HEK293 (cell line): ENCODE data around the gene FGFR4.

Experiments
- INSM2 ChIP-seq: fragments of 450-650 bp; formaldehyde crosslinking; IDR thresholded peaks from 2 replicates; pipeline ENCODE4 v1.5.1; 2016; ENCODE audit warnings: missing biosample characterization, missing genetic modification characterization
- PRDM1 ChIP-seq: fragments of 450-650 bp; formaldehyde crosslinking; IDR thresholded peaks from 2 replicates; pipeline ENCODE4; 2016; ENCODE audit warnings: missing biosample characterization, missing genetic modification characterization
- PRDM2 ChIP-seq: fragments of 450-650 bp; formaldehyde crosslinking; IDR thresholded peaks from 2 replicates; pipeline ENCODE4 v1.5.1; 2016; ENCODE audit warnings: missing biosample characterization, missing genetic modification characterization, borderline replicate concordance
- PRDM4 ChIP-seq: fragments of 450-650 bp; formaldehyde crosslinking; IDR thresholded peaks from 2 replicates; pipeline ENCODE4 v1.5.1; 2017; ENCODE audit warnings: missing biosample characterization, missing genetic modification characterization
- REPIN1 ChIP-seq: fragments of 450-650 bp; formaldehyde crosslinking; IDR thresholded peaks from 2 replicates; pipeline ENCODE4 v1.5.1; 2017; ENCODE audit warnings: missing biosample characterization, missing genetic modification characterization, low read depth
- SETDB1 ChIP-seq: IDR thresholded peaks from one replicate; pipeline ENCODE4 v1.6.1; 2017; ENCODE audit warnings: mild to moderate bottlenecking, low read length, moderate library complexity, mixed read lengths; ENCODE audit not compliant: insufficient read length
- ZBTB11 ChIP-seq: fragments of 450-650 bp; formaldehyde crosslinking; conservative IDR thresholded peaks from 2 replicates; pipeline ENCODE4 v1.5.1; 2016; ENCODE audit warnings: low read depth, missing biosample characterization, missing genetic modification characterization
- ZBTB26 ChIP-seq: fragments of 450-650 bp; formaldehyde crosslinking; optimal IDR thresholded peaks from 2 replicates; pipeline ENCODE3; 2016; ENCODE audit warnings: missing biosample characterization, mild to moderate bottlenecking, missing genetic modification characterization
- ZBTB48 ChIP-seq: fragments of 450-650 bp; formaldehyde crosslinking; IDR thresholded peaks from 2 replicates; pipeline ENCODE4 v1.5.1; 2016; ENCODE audit warnings: missing biosample characterization, missing genetic modification characterization
- ZBTB8A ChIP-seq: fragments of 450-650 bp; formaldehyde crosslinking; IDR thresholded peaks from 2 replicates; pipeline ENCODE4 v1.5.1; 2016; ENCODE audit warnings: missing biosample characterization, missing genetic modification characterization
- ZEB2 ChIP-seq: fragments of 450-650 bp; formaldehyde crosslinking; IDR thresholded peaks from 2 replicates; pipeline ENCODE4 v1.5.1; 2016; ENCODE audit warnings: missing biosample characterization, missing genetic modification characterization
- ZFHX2 ChIP-seq: fragments of 450-650 bp; formaldehyde crosslinking; conservative IDR thresholded peaks from 2 replicates; pipeline ENCODE4 v1.5.1; 2016; ENCODE audit warnings: missing biosample characterization, missing genetic modification characterization
- ZFP69B ChIP-seq: fragments of 450-650 bp; formaldehyde crosslinking; IDR thresholded peaks from 2 replicates; pipeline ENCODE4 v1.5.1; 2016; ENCODE audit warnings: missing biosample characterization, missing genetic modification characterization
- ZIC2 ChIP-seq: fragments of 450-650 bp; formaldehyde crosslinking; IDR thresholded peaks from 2 replicates; pipeline ENCODE4 v1.5.1; 2016; ENCODE audit warnings: missing biosample characterization, missing genetic modification characterization
- ZNF10 ChIP-seq: fragments of 450-650 bp; formaldehyde crosslinking; IDR thresholded peaks from 2 replicates; pipeline ENCODE4 v1.5.1; 2017; ENCODE audit warnings: missing biosample characterization, missing genetic modification characterization
- ZNF19 ChIP-seq: fragments of 450-650 bp; formaldehyde crosslinking; IDR thresholded peaks from 2 replicates; pipeline ENCODE4; 2016; ENCODE audit warnings: missing biosample characterization, missing genetic modification characterization, low read depth
- ZNF335 ChIP-seq: fragments of 450-650 bp; formaldehyde crosslinking; conservative IDR thresholded peaks from 2 replicates; pipeline ENCODE4 v1.5.1; 2016; ENCODE audit warnings: missing biosample characterization, missing genetic modification characterization
- ZNF354C ChIP-seq: fragments of 450-650 bp; formaldehyde crosslinking; IDR thresholded peaks from 2 replicates; pipeline ENCODE4 v1.5.1; 2016; ENCODE audit warnings: missing biosample characterization, missing genetic modification characterization, low read depth, borderline replicate concordance
- ZNF501 ChIP-seq: fragments of 450-650 bp; formaldehyde crosslinking; IDR thresholded peaks from 2 replicates; pipeline ENCODE4 v1.5.1; 2016; ENCODE audit warnings: missing biosample characterization, missing genetic modification characterization
- ZNF596 ChIP-seq: fragments of 450-650 bp; IDR thresholded peaks from 2 replicates; pipeline ENCODE4 v1.5.0; 2018; ENCODE audit warnings: missing biosample characterization, mild to moderate bottlenecking, missing genetic modification characterization, moderate library complexity
- ZNF658 ChIP-seq: fragments of 450-650 bp; formaldehyde crosslinking; IDR thresholded peaks from 2 replicates; pipeline ENCODE4; 2016; ENCODE audit warnings: missing biosample characterization, missing genetic modification characterization
- ZNF692 ChIP-seq: fragments of 450-650 bp; formaldehyde crosslinking; IDR thresholded peaks from 2 replicates; pipeline ENCODE4 v1.5.1; 2016; ENCODE audit warnings: missing biosample characterization, missing genetic modification characterization
- ZXDB ChIP-seq: fragments of 450-650 bp; formaldehyde crosslinking; IDR thresholded peaks from 2 replicates; pipeline ENCODE4 v1.5.1; 2016; ENCODE audit warnings: missing biosample characterization, missing genetic modification characterization

The FGFR4 gene

GRCh38 chr5:177086654-177087397 lies at the start of gene FGFR4 (continued):
- no peak for TF ChIP-seq PRDM2 (tag by site-specific recombination)
- no peak for TF ChIP-seq PRDM1 (tag by site-specific recombination)
- TF ChIP-seq ZXDB (tag by site-specific recombination): peak; percentile 99
- peak; percentile 9; the same call in 1 of the 2 replicates for TF ChIP-seq PRDM4 (tag by site-specific recombination)
- TF ChIP-seq INSM2 (tag by site-specific recombination): 0 out of 2 replicates have a peak, but pooled peaks have one; percentile 28
- no peak; the same call in 1 of the 2 replicates for TF ChIP-seq ZEB2
- no peak for TF ChIP-seq ZNF354C (tag by site-specific recombination)
- peak; percentile 98 for TF ChIP-seq ZFP69B (tag by site-specific recombination)
- 0 out of 2 replicates have a peak, but pooled peaks have one; percentile 78 for TF ChIP-seq REPIN1 (tag by site-specific recombination)
- peak; percentile 64 for TF ChIP-seq ZBTB48 (tag by site-specific recombination)
- peak; percentile 89 for TF ChIP-seq ZFHX2 (tag by site-specific recombination)
- TF ChIP-seq ZNF658 (tag by site-specific recombination): no peak
- TF ChIP-seq ZBTB11: no peak; the same call in 1 of the 2 replicates
- peak; percentile 63 for TF ChIP-seq ZIC2 (tag by site-specific recombination)
- peak; percentile 21; the same call in 1 of the 2 replicates for TF ChIP-seq ZNF596
- TF ChIP-seq ZBTB26 (tag by site-specific recombination): peak; percentile 89
- peak; percentile 84 for TF ChIP-seq ZBTB8A
- TF ChIP-seq SETDB1: no peak
- TF ChIP-seq ZNF501 (tag by site-specific recombination): no peak
- TF ChIP-seq ZNF10 (tag by site-specific recombination): peak; percentile 50; the same call in 1 of the 2 replicates
- peak; percentile 97 for TF ChIP-seq ZNF692 (tag by site-specific recombination)
- TF ChIP-seq ZNF19 (tag by site-specific recombination): no peak
- peak; percentile 88 for TF ChIP-seq ZNF335 (tag by site-specific recombination)
